Central memory CD8-positive, alpha-beta T cell (primary cell): ENCODE results near the gene SNAPC4.
A peak's percentile ranks its signal among the peaks of the same experiment; 100 is the strongest.

Source experiments
- ATAC-seq: fragments of 150-1000 bp; cut with Tn5 transposase; replicated peaks from 2 replicates; pipeline ENCODE4 v1.10.0; 2022; ENCODE audit warnings: mild to moderate bottlenecking, moderate FRiP score, moderate number of reproducible peaks; ENCODE audit not compliant: poor library complexity, severe bottlenecking; ENCODE audit errors: extremely low read depth
- DNase-seq, 2 donors: peaks; one replicate each; pipeline ENCODE4 v3.0.0; 2021; ENCODE audit warnings: low spot score in 2 of 2
- H3K27ac Mint-ChIP-seq: one replicate; pipeline ENCODE4 v1.8.0; 2022; ENCODE audit warnings: low read depth, mild to moderate bottlenecking, moderate library complexity, mixed read lengths
- H3K27me3 Mint-ChIP-seq: one replicate; pipeline ENCODE4 v1.8.0; 2022; ENCODE audit warnings: mixed read lengths
- H3K36me3 Mint-ChIP-seq: one replicate; pipeline ENCODE4 v1.8.0; 2022; ENCODE audit warnings: mild to moderate bottlenecking, moderate library complexity, mixed read lengths; ENCODE audit not compliant: insufficient read depth
- H3K4me1 Mint-ChIP-seq: one replicate; pipeline ENCODE4 v1.8.0; 2022; ENCODE audit warnings: mixed read lengths
- H3K4me3 Mint-ChIP-seq: one replicate; pipeline ENCODE4 v1.8.0; 2022; ENCODE audit warnings: mild to moderate bottlenecking, moderate library complexity, mixed read lengths
- H3K9me3 Mint-ChIP-seq: one replicate; pipeline ENCODE4 v1.8.0; 2022; ENCODE audit warnings: mixed read lengths

Gene SNAPC4

GRCh38 chr9:136389396-136389795 lies 10.6 kb downstream of the SNAPC4 start:
- Mint-ChIP-seq H3K27me3 (no peaks in the 10 kb centered on the region), H3K36me3 (peaks cover 38% of the 10 kb centered on the region)

GRCh38 chr9:136387217-136387616 lies 12.8 kb downstream of the SNAPC4 start:
- ATAC-seq (no peak), DNase-seq (no peak)
- H3K27ac Mint-ChIP-seq: no peak overlapping the region
- peaks cover 24% of the 10 kb centered on the region for H3K4me1 Mint-ChIP-seq
- no peaks in the 10 kb centered on the region for H3K27me3 Mint-ChIP-seq
- no peak overlapping the region for H3K4me3 Mint-ChIP-seq
- peaks cover 38% of the 10 kb centered on the region for H3K36me3 Mint-ChIP-seq
- no peaks in the 10 kb centered on the region for H3K9me3 Mint-ChIP-seq

More at GRCh38 chr9:136389396-136389795, 10.6 kb downstream of the SNAPC4 start:
- no peak for DNase-seq
- Mint-ChIP-seq H3K4me3 (no peak overlapping the region), H3K27ac (no peak overlapping the region), H3K4me1 (peaks cover 20% of the 10 kb centered on the region), H3K9me3 (no peaks in the 10 kb centered on the region)
- ATAC-seq: no peak

GRCh38 chr9:136386018-136386417 lies 14.0 kb downstream of the SNAPC4 start:
- no peak for ATAC-seq
- no peak for DNase-seq
- peaks cover 31% of the 10 kb centered on the region for H3K36me3 Mint-ChIP-seq
- H3K27me3 Mint-ChIP-seq: no peaks in the 10 kb centered on the region
- H3K4me3 Mint-ChIP-seq: peak overlapping the region; percentile 45
- no peaks in the 10 kb centered on the region for H3K9me3 Mint-ChIP-seq
- H3K4me1 Mint-ChIP-seq: peaks cover 24% of the 10 kb centered on the region
- peak overlapping the region; percentile 33 for H3K27ac Mint-ChIP-seq

- peaks cover 24% of the 10 kb centered on the region for H3K4me1 Mint-ChIP-seq
- DNase-seq: peak in 1 of 2 donors; percentile 38
- peak overlapping the region; percentile 45 for H3K4me3 Mint-ChIP-seq
- no peak overlapping the region for H3K27ac Mint-ChIP-seq
- H3K36me3 Mint-ChIP-seq: peaks cover 27% of the 10 kb centered on the region
- no peaks in the 10 kb centered on the region for H3K27me3 Mint-ChIP-seq
- peak; percentile 88 for ATAC-seq
- no peaks in the 10 kb centered on the region for H3K9me3 Mint-ChIP-seq
These were observed 15.0 kb downstream of the SNAPC4 start for GRCh38 chr9:136385015-136385414.

- H3K4me3 Mint-ChIP-seq: no peak overlapping the region
- ATAC-seq (no peak), DNase-seq (no peak)
- H3K9me3 Mint-ChIP-seq: no peaks in the 10 kb centered on the region
- no peaks in the 10 kb centered on the region for H3K27me3 Mint-ChIP-seq
- peaks cover 24% of the 10 kb centered on the region for H3K4me1 Mint-ChIP-seq
- H3K27ac Mint-ChIP-seq: no peak overlapping the region
- H3K36me3 Mint-ChIP-seq: peaks cover 18% of the 10 kb centered on the region
These were observed 16.5 kb downstream of the SNAPC4 start for GRCh38 chr9:136383436-136383835.

GRCh38 chr9:136381966-136382513 lies 17.9 kb downstream of the SNAPC4 start:
- peaks cover 24% of the 10 kb centered on the region for H3K4me1 Mint-ChIP-seq
- H3K36me3 Mint-ChIP-seq: peaks cover 14% of the 10 kb centered on the region
- H3K4me3 Mint-ChIP-seq: no peak overlapping the region
- no peaks in the 10 kb centered on the region for H3K9me3 Mint-ChIP-seq
- no peak for ATAC-seq
- no peaks in the 10 kb centered on the region for H3K27me3 Mint-ChIP-seq
- no peak for DNase-seq
- H3K27ac Mint-ChIP-seq: no peak overlapping the region

- Mint-ChIP-seq H3K27me3 (no peaks in the 10 kb centered on the region), H3K36me3 (peaks cover 12% of the 10 kb centered on the region)
These were observed 18.7 kb downstream of the SNAPC4 start for GRCh38 chr9:136381311-136381710.

GRCh38 chr9:136380381-136380780 lies 19.6 kb downstream of the SNAPC4 start:
- H3K27ac Mint-ChIP-seq: no peak overlapping the region
- no peak overlapping the region for H3K4me3 Mint-ChIP-seq
- H3K27me3 Mint-ChIP-seq: no peaks in the 10 kb centered on the region
- H3K4me1 Mint-ChIP-seq: peaks cover 15% of the 10 kb centered on the region
- no peaks in the 10 kb centered on the region for H3K9me3 Mint-ChIP-seq
- no peak for DNase-seq
- no peak for ATAC-seq
- H3K36me3 Mint-ChIP-seq: peaks cover 12% of the 10 kb centered on the region

More at GRCh38 chr9:136381311-136381710, 18.7 kb downstream of the SNAPC4 start:
- no peak for ATAC-seq
- H3K9me3 Mint-ChIP-seq: no peaks in the 10 kb centered on the region
- DNase-seq: no peak
- no peak overlapping the region for H3K4me3 Mint-ChIP-seq
- no peak overlapping the region for H3K27ac Mint-ChIP-seq
- H3K4me1 Mint-ChIP-seq: peaks cover 24% of the 10 kb centered on the region

- peaks cover 10% of the 10 kb centered on the region for H3K4me1 Mint-ChIP-seq
- H3K36me3 Mint-ChIP-seq: peaks cover 10% of the 10 kb centered on the region
- H3K27ac Mint-ChIP-seq: no peak overlapping the region
- DNase-seq (no peak), ATAC-seq (no peak)
- H3K27me3 Mint-ChIP-seq: no peaks in the 10 kb centered on the region
- H3K4me3 Mint-ChIP-seq: no peak overlapping the region
- H3K9me3 Mint-ChIP-seq: no peaks in the 10 kb centered on the region
These were observed 20.1 kb downstream of the SNAPC4 start for GRCh38 chr9:136379891-136380290.

- Mint-ChIP-seq H3K27ac (no peak overlapping the region), H3K9me3 (no peaks in the 10 kb centered on the region), H3K4me3 (no peak overlapping the region), H3K4me1 (peaks cover 5% of the 10 kb centered on the region), H3K36me3 (peaks cover 7% of the 10 kb centered on the region), H3K27me3 (no peaks in the 10 kb centered on the region)
- DNase-seq (no peak), ATAC-seq (no peak)
These were observed 20.6 kb downstream of the SNAPC4 start for GRCh38 chr9:136379401-136379800.

GRCh38 chr9:136379003-136379287 lies 21.0 kb downstream of the SNAPC4 start:
- Mint-ChIP-seq H3K27me3 (no peaks in the 10 kb centered on the region), H3K9me3 (no peaks in the 10 kb centered on the region), H3K4me1 (peaks cover under 1% of the 10 kb centered on the region), H3K4me3 (no peak overlapping the region), H3K27ac (no peak overlapping the region), H3K36me3 (peaks cover 5% of the 10 kb centered on the region)
- DNase-seq (no peak), ATAC-seq (no peak)

GRCh38 chr9:136378170-136379002 lies 21.6 kb downstream of the SNAPC4 start:
- Mint-ChIP-seq H3K4me3 (no peak overlapping the region), H3K27me3 (no peaks in the 10 kb centered on the region), H3K36me3 (peaks cover 5% of the 10 kb centered on the region), H3K27ac (no peak overlapping the region), H3K4me1 (no peaks in the 10 kb centered on the region), H3K9me3 (no peaks in the 10 kb centered on the region)
- ATAC-seq (no peak), DNase-seq (no peak)
